Endometrial microvascular endothelial cells (primary cell): ENCODE measurements around the gene ABCB6. TPM values are rescaled to one million over a fixed set of nuclear protein-coding genes. Genes with fewer than 3 reads are reported as not detected.

Source experiments
- in situ Hi-C: cut with HindIII; loops from 2 replicates; pipeline ENCODE4 v1.10.0; 2017; ENCODE audit warnings: low sequenced_read_pairs, low pct_unique_long_range_greater_than_20kb; ENCODE audit errors: inconsistent ontology term
- total RNA-seq: library from RNA; depleted of rRNA; stranded (reverse); fragments of >200 nt; gene quantifications from one replicate; pipeline ENCODE4 v1.2.3, GENCODE V29; 2015; ENCODE audit errors: inconsistent ontology term

ABCB6 gene
- total RNA-seq, 1 donor from 2014 or later = 24.8 TPM

GRCh38 chr2:219176818-219177551 is 41.8 kb downstream of the ABCB6 start, which contains the start of gene CNPPD1:
Gene CNPPD1, minus strand, starts transcription at chr2:219176925. Its CDS starts 97 bp downstream, at chr2:219176828.
- in situ Hi-C loops = no loop called here

- in situ Hi-C loops = no loop called here
Measured at GRCh38 chr2:219175928-219176817, 42.6 kb downstream of the ABCB6 start.

DNA sequence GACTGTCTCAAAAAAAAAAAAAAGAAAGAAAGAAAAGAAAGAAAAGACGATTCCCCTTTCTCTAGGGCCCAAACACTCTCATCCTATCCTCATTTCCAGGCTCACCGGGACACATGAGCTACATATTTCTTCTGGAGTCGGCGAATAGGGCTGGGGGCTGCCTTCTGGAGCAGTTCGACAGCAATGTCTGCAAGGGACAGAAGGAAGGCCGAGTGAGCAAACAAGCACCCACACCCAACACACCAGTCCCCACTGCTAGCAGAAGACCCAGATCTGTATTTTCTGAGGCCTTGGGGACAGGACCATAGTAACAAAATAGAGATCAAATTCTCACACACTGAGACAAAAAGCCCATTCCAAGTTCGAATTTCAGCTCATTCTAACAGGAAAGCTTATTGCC is 43.3 kb downstream of the ABCB6 start:
- in situ Hi-C loops = no loop called here

GRCh38 chr2:219174801-219175200 is 44.0 kb downstream of the ABCB6 start:
- in situ Hi-C loops = no loop called here

- in situ Hi-C loops = no loop called here
Measured at GRCh38 chr2:219174146-219174545, 44.6 kb downstream of the ABCB6 start.

DNA sequence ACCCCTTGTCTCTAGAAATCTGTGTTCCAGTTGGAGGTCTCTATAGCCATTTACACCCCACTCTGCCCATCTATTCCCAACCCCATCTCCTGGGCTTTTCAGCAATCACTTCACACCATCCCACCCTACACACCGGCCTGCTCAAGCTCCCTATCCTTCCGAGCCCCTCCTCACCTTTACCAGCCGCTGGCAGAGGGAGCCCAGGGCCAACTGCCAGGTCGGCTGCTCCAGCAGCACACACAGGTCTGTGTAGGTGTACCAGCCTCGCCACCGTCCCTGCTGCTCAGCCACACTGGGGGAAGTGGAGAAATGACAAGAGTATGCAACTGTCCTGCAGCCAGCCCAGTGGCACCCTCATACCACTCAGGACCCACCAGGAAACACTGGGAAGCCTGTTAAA is 45.6 kb downstream of the ABCB6 start:
- in situ Hi-C loops = no loop called here

DNA sequence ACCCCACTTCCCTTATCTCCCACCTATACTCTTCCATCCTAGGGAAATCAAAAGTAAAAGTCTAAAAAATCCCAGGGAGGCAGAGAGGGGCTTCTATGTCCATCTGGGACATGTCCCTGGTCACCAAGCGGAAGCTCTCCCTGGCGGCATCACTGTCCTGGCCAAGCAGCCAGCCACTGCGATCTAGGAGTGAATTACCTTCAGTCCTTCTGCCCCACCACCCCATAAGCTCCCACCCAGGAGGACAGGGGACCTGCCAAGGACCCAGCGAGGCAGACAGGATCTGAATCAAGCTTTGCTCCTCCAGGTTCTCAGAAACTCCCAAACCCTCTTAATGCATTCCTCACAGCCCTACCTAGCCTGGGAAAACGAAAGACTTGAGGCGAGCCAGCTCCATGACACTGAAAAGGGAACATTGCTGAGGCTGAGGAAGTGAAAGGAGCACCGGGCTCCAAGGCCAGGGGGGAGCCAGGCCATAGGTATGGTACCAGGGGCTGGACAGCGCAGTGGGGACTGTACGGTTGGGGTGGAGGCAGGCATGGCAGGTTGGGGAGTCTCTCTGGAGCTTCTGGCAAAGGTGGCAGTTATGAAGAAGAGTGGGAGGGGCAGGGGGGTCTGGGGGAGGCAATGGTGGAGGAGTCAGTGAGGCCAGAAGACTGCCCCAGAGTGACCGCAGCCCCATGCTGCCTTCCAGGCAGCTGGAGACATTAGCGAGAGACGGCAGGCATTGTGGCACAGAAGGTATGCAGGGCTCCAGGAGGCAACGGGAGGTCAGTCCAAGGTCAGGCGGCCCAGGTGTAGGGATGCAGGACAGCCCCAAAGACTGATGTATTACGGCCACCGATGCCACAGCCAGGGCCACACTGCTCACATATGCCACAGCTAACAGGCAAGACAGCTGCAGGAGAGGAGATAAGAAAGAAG is 46.3 kb downstream of the ABCB6 start:
- in situ Hi-C loops = no loop called here

GRCh38 chr2:219171231-219171651 is 47.5 kb downstream of the ABCB6 start:
- in situ Hi-C loops = no loop called here

DNA sequence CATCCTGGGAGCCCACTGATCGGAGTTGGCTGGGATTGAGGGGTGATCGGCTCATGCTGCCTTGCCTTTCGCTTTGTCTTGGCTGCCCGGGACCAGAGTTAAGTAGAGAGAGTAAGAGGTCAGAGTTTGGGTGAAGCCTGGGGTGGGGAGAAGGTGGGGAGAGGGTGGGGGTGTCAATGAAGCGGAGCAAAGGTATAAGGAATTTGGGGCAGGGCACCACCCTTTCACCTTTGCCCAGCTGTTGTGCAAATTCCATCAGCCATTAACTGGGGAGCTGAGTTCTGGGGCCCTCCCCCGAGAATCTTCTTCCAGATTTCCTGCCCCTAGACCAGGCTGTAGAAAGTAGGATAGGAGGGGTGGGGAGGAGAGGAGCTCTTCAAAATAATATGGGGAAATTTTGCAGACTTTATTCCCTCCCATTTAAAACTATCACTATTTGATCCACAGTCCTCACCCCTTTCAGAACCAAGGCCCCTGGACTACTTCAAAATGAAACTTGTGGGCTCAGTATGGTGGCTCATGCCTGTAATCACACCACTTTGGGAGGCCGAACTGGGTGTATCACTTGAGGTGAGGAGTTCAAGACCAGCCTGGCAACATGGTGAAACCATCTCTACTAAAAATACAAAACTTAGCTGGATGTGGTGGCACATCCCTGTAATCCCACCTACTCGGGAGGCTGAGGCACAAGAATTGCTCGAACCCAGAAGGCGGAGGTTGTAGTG is 48.7 kb downstream of the ABCB6 start, which contains the start of gene SLC23A3:
Gene SLC23A3 (minus strand): TSS at position 100 of the 725 bp plus-strand sequence. CDS start 45 bp downstream, at position 55.
- in situ Hi-C loops = no loop called here

GRCh38 chr2:219168932-219169331 is 49.8 kb downstream of the ABCB6 start:
- in situ Hi-C loops = no loop called here

DNA sequence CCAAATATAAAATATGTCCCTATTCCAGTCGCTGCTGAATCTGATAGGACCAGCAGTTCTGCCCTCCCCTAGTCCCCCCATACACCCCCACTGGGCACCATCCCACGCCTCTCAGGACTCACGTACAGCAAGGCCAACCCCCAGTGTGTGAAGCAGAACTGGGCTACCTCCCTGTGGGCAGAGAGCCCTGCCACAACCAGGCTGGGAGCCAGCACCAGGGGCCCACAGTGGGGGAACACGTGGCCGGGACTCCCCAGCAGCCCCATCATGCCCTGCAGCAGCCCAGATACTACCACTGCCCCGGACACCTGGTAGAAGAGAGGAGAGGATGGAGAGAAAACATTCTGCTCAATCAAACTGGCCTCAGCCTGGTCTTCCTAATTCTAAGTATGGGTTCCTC is 50.2 kb downstream of the ABCB6 start:
- in situ Hi-C loops = no loop called here

DNA sequence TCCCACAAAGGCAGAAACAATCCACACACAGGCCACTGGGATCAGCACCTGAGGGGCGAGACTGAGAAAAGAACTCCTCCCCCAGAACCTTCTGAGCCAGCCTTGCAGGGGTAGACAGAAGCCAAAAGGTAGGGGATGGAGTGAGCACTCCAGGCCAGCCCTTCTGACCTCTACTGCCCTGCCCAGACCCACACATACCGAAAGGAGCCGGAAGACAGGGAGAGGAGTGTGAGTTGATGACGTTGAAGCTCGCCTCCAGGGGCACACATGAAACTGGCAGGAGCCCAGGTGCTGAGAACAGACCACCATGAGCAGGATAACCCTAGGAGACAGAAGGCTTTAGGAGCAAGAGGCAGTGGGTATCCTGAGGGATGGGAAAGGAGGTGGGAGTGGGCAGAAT is 50.8 kb downstream of the ABCB6 start:
- in situ Hi-C loops = no loop called here

GRCh38 chr2:219165058-219165911 is 53.5 kb downstream of the ABCB6 start:
- in situ Hi-C loops = no loop called here

GRCh38 chr2:219163156-219163555 is 55.6 kb downstream of the ABCB6 start:
- in situ Hi-C loops = no loop called here

- in situ Hi-C loops = no loop called here
Measured at GRCh38 chr2:219161097-219161496, 57.7 kb downstream of the ABCB6 start.

GRCh38 chr2:219160186-219161017 is 58.4 kb downstream of the ABCB6 start, which contains the start of gene NHEJ1:
Gene NHEJ1, minus strand, starts transcription at chr2:219160815. Its CDS starts 2,453 bp downstream, at chr2:219158362.
- in situ Hi-C loops = no loop called here
